ENCODE data around the gene DUSP15. TPM values are rescaled to one million over a fixed set of nuclear protein-coding genes. Genes with fewer than 3 reads are reported as not detected.

Gene DUSP15
- total and polyA plus RNA-seq, 2 of the 4 experiments (the other 2 are of a cell fraction) = not detected

DNA sequence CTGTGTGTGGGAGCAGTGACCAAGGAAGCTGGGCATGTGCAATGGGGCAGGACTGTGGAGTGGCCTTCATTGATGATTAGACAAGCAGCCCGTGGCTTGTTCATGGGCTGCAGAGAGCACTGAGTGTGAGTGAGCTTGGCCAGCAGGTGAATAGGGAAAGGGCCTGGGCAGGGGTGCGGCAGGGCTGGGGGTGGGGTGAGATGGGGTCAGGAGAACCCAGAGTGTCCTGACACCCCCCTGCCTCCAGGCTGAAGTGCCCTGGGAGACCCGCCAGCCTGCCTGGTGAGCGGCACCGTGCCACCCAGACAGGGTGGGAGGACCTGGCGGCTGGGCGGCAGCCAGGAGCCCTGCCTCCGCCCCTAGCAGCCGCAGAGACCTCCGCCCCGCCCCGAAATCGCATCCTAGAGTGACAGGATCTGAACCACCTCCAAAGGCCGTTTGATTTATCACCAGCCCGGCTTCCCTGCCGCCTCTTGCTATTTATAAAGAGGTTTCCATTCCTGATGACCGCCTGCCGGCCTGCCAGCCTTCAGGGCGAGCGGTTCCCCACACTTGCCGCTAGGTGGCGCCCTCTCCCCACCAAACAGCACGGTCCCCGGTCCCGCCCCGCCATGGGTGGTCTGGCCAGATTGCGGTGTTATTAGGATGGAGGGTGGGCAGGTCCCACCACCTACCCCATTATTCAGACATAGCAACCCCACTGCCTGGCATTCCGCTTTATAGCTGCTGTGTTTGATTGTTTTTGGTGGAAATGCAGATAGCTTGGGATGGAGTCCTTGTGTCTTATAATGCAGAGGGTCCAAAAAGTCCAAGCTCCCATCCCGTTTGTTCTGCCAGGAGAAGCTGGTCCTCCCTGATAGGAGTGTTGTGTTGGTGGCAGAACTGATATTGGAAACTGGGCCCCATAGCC, 47.7 kb downstream of the DUSP15 start:
- Histone ChIP-seq H3K9me1 (ENCODE audit: insufficient read depth, low read length) (no peaks in the 10 kb centered on the region), H3K27me3 (ENCODE audit: control insufficient read depth, insufficient read depth, low read length) (no peaks in the 10 kb centered on the region), H2AFZ (replicated peaks; ENCODE audit: low read length, poor library complexity) (peak overlapping the region; percentile 77), H3K9ac (ENCODE audit: low read depth, low read length) (no peak overlapping the region), H3K23ac (ENCODE audit: low read depth, low read length) (no peak overlapping the region), H3K79me1 (ENCODE audit: low read depth in 1 of 2, low read length in 2 of 2) (no peaks in the 10 kb centered on the region; a peak in 1 of 4 replicates), H3K9me3 (ENCODE audit: control insufficient read depth, insufficient read depth, low read length) (no peaks in the 10 kb centered on the region), H3K4me1 (ENCODE audit: control insufficient read depth, insufficient read depth, low read length) (no peaks in the 10 kb centered on the region), H4K5ac (ENCODE audit: low read depth, low read length) (no peak overlapping the region), H2BK5ac (ENCODE audit: low read depth, low read length, poor library complexity, severe bottlenecking) (no peak overlapping the region), H2AK9ac (replicated peaks; ENCODE audit: low read depth, low read length, poor library complexity) (peak overlapping the region; percentile 4), H3K4me2 (ENCODE audit: low read depth, low read length) (peak overlapping the region; percentile 51; the same call in 1 of the 2 replicates), H3K4ac (ENCODE audit: low read depth, low read length) (no peak overlapping the region), H2BK15ac (ENCODE audit: low read depth, low read length) (no peak overlapping the region), H2BK20ac (ENCODE audit: low read depth, low read length) (no peak overlapping the region), H3K27ac (ENCODE audit: insufficient read depth, low read length) (no peak overlapping the region), H3K56ac (ENCODE audit: extremely low read depth, insufficient read depth, low read length) (no peak overlapping the region), H2BK120ac (ENCODE audit: low read depth, low read length) (no peak overlapping the region), H3K18ac (ENCODE audit: low read depth, low read length) (no peak overlapping the region), H4K20me1 (ENCODE audit: insufficient read depth, low read length) (no peaks in the 10 kb centered on the region), H4K91ac (ENCODE audit: insufficient read depth, low read depth, low read length) (no peak overlapping the region), H4K8ac (ENCODE audit: low read depth in 2 of 2, low read length in 2 of 2) (no peak overlapping the region; a peak in 1 of 4 replicates), H3K4me3 (ENCODE audit: insufficient read depth, low read depth, low read length) (no peak overlapping the region), H3K36me3 (ENCODE audit: control insufficient read depth, insufficient read depth, low read length) (no peaks in the 10 kb centered on the region), H2AK5ac (ENCODE audit: low read depth, low read length) (no peak overlapping the region), H3K14ac (replicated peaks; ENCODE audit: low read depth, low read length) (no peak overlapping the region)
- ATAC-seq (ENCODE audit: low read depth) = peak; percentile 98
- no peak for TF ChIP-seq CHD1 (IDR thresholded peaks at IDR 0.05; ENCODE audit: low read depth, low read length)
- TF ChIP-seq RCOR1 (IDR thresholded peaks at IDR 0.05; ENCODE audit: insufficient replicate concordance, low read length) = no peak
- TF ChIP-seq, protein P1, sequence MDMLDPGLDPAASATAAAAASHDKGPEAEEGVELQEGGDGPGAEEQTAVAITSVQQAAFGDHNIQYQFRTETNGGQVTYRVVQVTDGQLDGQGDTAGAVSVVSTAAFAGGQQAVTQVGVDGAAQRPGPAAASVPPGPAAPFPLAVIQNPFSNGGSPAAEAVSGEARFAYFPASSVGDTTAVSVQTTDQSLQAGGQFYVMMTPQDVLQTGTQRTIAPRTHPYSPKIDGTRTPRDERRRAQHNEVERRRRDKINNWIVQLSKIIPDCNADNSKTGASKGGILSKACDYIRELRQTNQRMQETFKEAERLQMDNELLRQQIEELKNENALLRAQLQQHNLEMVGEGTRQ (IDR thresholded peaks at IDR 0.05; ENCODE audit: low read depth, low read length) = no peak
- no peak for TF ChIP-seq CEBPB (IDR thresholded peaks at IDR 0.05; ENCODE audit: low read depth, low read length)
- no peak for TF ChIP-seq NFE2L2 (IDR thresholded peaks at IDR 0.05; ENCODE audit: low read depth, low read length)
- no peak for TF ChIP-seq POLR2A (IDR thresholded peaks at IDR 0.05; ENCODE audit: low read depth, low read length)
- peak; percentile 94 for TF ChIP-seq RAD21 (IDR thresholded peaks at IDR 0.05; ENCODE audit: low read length)
- TF ChIP-seq, protein P2, sequence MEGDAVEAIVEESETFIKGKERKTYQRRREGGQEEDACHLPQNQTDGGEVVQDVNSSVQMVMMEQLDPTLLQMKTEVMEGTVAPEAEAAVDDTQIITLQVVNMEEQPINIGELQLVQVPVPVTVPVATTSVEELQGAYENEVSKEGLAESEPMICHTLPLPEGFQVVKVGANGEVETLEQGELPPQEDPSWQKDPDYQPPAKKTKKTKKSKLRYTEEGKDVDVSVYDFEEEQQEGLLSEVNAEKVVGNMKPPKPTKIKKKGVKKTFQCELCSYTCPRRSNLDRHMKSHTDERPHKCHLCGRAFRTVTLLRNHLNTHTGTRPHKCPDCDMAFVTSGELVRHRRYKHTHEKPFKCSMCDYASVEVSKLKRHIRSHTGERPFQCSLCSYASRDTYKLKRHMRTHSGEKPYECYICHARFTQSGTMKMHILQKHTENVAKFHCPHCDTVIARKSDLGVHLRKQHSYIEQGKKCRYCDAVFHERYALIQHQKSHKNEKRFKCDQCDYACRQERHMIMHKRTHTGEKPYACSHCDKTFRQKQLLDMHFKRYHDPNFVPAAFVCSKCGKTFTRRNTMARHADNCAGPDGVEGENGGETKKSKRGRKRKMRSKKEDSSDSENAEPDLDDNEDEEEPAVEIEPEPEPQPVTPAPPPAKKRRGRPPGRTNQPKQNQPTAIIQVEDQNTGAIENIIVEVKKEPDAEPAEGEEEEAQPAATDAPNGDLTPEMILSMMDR (conservative IDR thresholded peaks at IDR 0.05; ENCODE audit: low read depth, low read length) = peak; percentile 95
- peak; percentile 87 for TF ChIP-seq SMC3 (IDR thresholded peaks at IDR 0.05; ENCODE audit: low read depth, low read length)
- no peak for TF ChIP-seq MXI1 (IDR thresholded peaks at IDR 0.05; ENCODE audit: borderline replicate concordance, low read depth, low read length)
- TF ChIP-seq BHLHE40 (IDR thresholded peaks at IDR 0.05; ENCODE audit: low read depth, low read length) = no peak
- no peak for TF ChIP-seq RFX5 (IDR thresholded peaks at IDR 0.05; ENCODE audit: low read depth, low read length)
- TF ChIP-seq FOS (IDR thresholded peaks at IDR 0.05; ENCODE audit: low read depth, low read length) = no peak
- 10% methylated on average over 15 of the region's 29 CpGs; no CpG with 5 or more reads in 1 of the 2 experiments for WGBS, 2 experiments (ENCODE audit: extremely low coverage in 2 of 2, insufficient read length in 1 of 2)
- DNase-seq = peak; percentile 46
- intact Hi-C loops (cut with micrococcal nuclease) (loop anchor here (1.0 to 5.0 kb wide), 5 partner anchors 24 to 385 kb away; partner anchors contain the start of genes PDRG1, PLAGL2 and POFUT1), in situ Hi-C loops (cut with MboI; ENCODE audit: low sequenced_read_pairs) (loop anchor here (5.0 to 10.0 kb wide), 2 partner anchors 132 to 210 kb away; partner anchors contain the start of gene PDRG1), dilution Hi-C loops (cut with HindIII; ENCODE audit: low sequenced_read_pairs, unreplicated experiment) (no loop called here)
- ChIA-PET CTCF (interaction anchor here (0.7 to 1.4 kb wide), 8 partner anchors 10 to 209 kb away, joined by 3 to 12 read pairs (median 4); partner anchors contain the start of gene PDRG1), POLR2A (ENCODE audit: unreplicated experiment) (no interaction called here)
- no TSS peak for BruUV-seq (replicated peaks)
